ENCODE results near the gene MYRF.

MYRF gene

DNA sequence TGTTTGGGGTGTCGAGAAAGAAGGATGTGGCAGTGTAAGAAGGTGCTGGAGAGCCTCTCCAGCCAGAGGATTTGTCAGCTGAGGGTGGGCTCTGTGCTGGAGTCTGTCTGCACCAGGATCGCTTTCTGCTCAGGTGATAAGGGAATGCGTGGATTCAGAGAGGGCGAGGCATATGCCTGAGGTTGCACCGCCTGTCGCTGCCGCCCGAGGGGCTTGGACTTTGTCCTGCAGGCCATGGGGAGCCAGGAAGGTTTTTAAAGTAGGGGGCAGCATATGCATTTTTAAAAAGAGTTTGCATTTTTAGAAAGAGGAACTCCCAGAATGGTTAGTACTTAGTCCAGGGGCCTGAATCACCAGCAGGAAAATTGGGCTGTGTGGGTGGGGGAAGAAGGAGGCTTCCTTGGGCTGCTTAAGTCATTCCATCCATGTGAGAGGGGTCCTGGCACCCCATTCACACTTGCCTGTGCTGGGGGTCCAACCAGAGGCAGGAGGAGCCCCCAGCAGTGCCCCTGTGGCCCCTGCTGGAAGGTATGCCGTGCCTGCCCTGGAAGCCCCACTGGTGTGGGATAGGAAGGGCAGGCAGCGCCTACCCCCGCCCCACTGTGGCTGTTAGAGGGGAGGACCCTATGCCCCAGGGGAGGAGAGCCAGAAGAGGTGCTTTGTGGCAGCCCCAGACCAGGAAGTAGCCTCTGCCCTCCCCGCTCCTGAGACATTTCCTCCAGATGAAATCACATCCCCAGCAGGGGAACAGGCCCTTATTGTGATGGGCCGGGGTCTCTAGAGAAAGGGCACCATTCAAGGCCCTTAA lies 35.8 kb upstream of the MYRF start:
- Histone ChIP-seq H3K36me3 (ENCODE audit: insufficient read depth, low read length) (no peaks in the 10 kb centered on the region; the same call in 1 of the 2 replicates), H3K4me3 (no peak overlapping the region), H3K27ac (no peak overlapping the region), H3K9ac (ENCODE audit: insufficient read length) (no peak overlapping the region), H3K9me3 (ENCODE audit: low read depth, low read length) (no peaks in the 10 kb centered on the region)
- no peak for DNase-seq (ENCODE audit: low read depth, low spot score)
- TF ChIP-seq FOXP2 (optimal IDR thresholded peaks at IDR 0.05; ENCODE audit: control extremely low read depth, extremely low read length, insufficient read depth) (no peak), EZH2 (IDR thresholded peaks at IDR 0.05) (no peak), POLR2AphosphoS5 (IDR thresholded peaks at IDR 0.05; ENCODE audit: borderline replicate concordance, low read depth, low read length) (no peak)

DNA sequence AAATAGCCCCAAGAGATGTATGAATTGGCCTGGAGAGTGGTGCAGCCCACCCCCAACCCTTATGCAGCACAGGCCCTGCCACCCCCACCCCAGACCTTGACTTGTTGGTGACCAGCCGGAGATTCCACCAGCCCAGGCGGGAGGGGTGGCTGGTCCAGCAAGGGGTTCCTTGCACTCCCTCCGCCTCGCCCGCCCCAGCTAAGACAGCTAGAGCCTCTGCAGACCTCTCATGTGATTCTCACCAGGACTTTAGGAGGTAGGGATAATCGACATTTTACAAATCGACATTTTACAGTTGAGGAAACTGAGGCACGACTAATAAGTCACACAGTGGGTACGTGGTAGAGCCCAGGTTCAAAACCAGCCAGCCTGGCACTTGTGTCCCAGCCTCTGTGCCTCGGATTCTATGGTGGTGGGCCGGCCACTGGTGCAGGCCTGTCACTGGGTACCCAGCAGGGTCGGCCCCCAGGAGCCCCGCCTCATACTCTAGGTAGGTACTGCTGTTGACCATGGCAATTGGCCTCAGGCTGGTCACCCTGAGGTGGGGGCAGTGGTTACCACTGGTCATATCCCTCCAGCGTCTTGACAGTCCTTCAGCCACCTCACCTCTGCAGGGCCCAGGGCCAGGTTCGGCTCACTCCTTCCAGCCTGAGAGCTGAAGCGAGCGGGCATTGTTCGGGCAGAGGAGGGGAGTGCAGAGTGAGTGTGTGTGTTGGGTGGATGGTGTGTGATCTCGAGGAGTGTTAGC lies 35.0 kb upstream of the MYRF start:
- TF ChIP-seq EZH2 (IDR thresholded peaks at IDR 0.05) (no peak), FOXP2 (optimal IDR thresholded peaks at IDR 0.05; ENCODE audit: control extremely low read depth, extremely low read length, insufficient read depth) (no peak), POLR2AphosphoS5 (IDR thresholded peaks at IDR 0.05; ENCODE audit: borderline replicate concordance, low read depth, low read length) (no peak)
- Histone ChIP-seq H3K9ac (ENCODE audit: insufficient read length) (peak overlapping the region; percentile 79), H3K9me3 (ENCODE audit: low read depth, low read length) (no peaks in the 10 kb centered on the region), H3K36me3 (ENCODE audit: insufficient read depth, low read length) (no peaks in the 10 kb centered on the region; the same call in 1 of the 2 replicates), H3K27ac (peak overlapping the region; percentile 65; the same call in 1 of the 2 replicates), H3K4me3 (peak overlapping the region; percentile 95)
- DNase-seq (ENCODE audit: low read depth, low spot score) = no peak

DNA sequence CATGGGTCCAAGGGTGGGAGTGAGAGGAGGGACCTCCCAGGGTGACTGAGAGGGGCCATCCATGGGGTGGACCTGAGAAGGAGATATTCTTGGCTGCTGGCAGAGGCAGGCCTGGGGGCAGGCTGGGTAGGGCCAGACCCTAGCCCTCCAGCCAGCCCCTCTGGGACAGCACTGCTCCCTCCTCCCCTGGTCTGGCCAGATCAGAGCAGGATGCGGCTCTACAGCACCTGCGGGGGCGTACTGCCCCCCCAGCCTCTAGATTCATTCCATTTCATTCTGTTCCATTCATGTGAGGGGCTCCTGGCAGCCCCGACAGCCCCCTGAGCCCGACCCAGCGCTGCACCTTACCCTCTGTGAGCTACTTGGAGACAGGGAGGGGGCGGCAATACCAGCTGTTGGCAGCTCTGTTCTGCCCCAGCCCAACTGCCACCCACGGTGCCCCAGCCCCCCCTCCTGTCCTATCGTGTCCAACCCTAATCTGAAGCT lies 34.3 kb upstream of the MYRF start:
- Histone ChIP-seq H3K9ac (ENCODE audit: insufficient read length) (peak overlapping the region; percentile 79), H3K4me3 (peak overlapping the region; percentile 95), H3K9me3 (ENCODE audit: low read depth, low read length) (no peaks in the 10 kb centered on the region), H3K36me3 (ENCODE audit: insufficient read depth, low read length) (no peaks in the 10 kb centered on the region; the same call in 1 of the 2 replicates), H3K27ac (peak overlapping the region; percentile 65)
- no peak for TF ChIP-seq EZH2 (IDR thresholded peaks at IDR 0.05)
- no peak for TF ChIP-seq FOXP2 (optimal IDR thresholded peaks at IDR 0.05; ENCODE audit: control extremely low read depth, extremely low read length, insufficient read depth)
- no peak for TF ChIP-seq POLR2AphosphoS5 (IDR thresholded peaks at IDR 0.05; ENCODE audit: borderline replicate concordance, low read depth, low read length)
- DNase-seq (ENCODE audit: low read depth, low spot score) = no peak

DNA sequence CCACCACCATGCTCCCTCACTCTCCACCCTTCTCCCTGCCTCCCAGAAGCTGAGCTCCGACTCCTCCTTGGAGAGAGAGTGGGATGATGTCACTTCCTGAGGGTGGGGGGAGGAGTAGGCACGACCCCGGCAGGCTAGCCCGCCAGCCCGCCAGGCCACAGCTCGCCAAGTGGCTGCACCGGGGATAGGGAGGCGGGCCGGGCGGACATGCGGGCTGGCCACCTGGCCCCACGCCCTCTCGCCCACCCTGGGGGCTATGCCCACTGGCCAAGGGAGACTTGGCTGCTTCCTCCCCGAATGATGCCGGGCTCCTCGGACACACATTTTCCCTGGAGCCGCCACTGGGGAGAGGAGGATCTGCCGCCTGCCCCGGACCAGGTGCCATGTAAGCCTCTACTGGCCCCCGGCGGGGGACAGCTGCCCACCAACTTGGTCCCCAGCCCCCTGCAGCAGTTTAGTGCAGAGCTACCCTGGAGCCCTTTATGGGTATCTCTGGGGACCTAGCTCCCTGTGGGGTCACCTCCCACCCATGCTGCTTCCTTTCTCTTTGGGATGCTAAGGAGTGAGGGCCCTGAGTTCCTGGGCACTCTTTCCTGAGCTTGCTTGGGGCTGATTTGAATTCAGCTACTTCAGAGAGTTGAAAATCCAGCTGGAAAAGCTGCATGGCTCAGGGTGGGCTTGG lies 33.7 kb upstream of the MYRF start:
- Histone ChIP-seq H3K27ac (peak overlapping the region; percentile 71; the same call in 1 of the 2 replicates), H3K9ac (ENCODE audit: insufficient read length) (peak overlapping the region; percentile 79), H3K9me3 (ENCODE audit: low read depth, low read length) (no peaks in the 10 kb centered on the region), H3K36me3 (ENCODE audit: insufficient read depth, low read length) (peaks cover 3% of the 10 kb centered on the region; the same call in 1 of the 2 replicates), H3K4me3 (peak overlapping the region; percentile 95)
- peak; percentile 92 for TF ChIP-seq POLR2AphosphoS5 (IDR thresholded peaks at IDR 0.05; ENCODE audit: borderline replicate concordance, low read depth, low read length)
- TF ChIP-seq FOXP2 (optimal IDR thresholded peaks at IDR 0.05; ENCODE audit: control extremely low read depth, extremely low read length, insufficient read depth) = no peak
- no peak for DNase-seq (ENCODE audit: low read depth, low spot score)

DNA sequence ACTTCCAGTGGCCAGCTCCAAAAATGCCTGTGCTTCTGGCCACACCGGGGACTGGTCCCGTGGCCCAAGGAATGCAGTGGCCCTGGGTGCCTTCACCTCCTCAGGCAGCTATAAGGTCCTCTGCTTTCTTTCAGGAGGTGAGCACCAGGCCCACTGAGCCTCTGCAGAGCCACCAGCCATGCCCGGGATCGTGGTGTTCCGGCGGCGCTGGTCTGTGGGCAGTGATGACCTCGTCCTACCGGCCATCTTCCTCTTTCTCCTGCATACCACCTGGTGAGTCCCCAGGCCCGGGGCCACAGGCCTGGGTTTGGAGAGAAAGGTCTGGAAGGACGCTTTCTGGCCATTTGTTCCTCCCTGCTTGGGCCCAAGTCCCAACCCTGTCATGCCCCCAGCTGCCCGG lies 32.5 kb upstream of the MYRF start:
- H3K27ac ChIP-seq = no peak overlapping the region
- TF ChIP-seq FOXP2 (optimal IDR thresholded peaks at IDR 0.05; ENCODE audit: control extremely low read depth, extremely low read length, insufficient read depth) (no peak), POLR2AphosphoS5 (IDR thresholded peaks at IDR 0.05; ENCODE audit: borderline replicate concordance, low read depth, low read length) (no peak), EZH2 (IDR thresholded peaks at IDR 0.05) (no peak)
- no peaks in the 10 kb centered on the region for H3K9me3 ChIP-seq (ENCODE audit: low read depth, low read length)
- no peak overlapping the region for H3K4me3 ChIP-seq
- DNase-seq (ENCODE audit: low read depth, low spot score) = no peak
- no peak overlapping the region for H3K9ac ChIP-seq (ENCODE audit: insufficient read length)
- H3K36me3 ChIP-seq (ENCODE audit: insufficient read depth, low read length) = peaks cover 5% of the 10 kb centered on the region; the same call in 1 of the 2 replicates

DNA sequence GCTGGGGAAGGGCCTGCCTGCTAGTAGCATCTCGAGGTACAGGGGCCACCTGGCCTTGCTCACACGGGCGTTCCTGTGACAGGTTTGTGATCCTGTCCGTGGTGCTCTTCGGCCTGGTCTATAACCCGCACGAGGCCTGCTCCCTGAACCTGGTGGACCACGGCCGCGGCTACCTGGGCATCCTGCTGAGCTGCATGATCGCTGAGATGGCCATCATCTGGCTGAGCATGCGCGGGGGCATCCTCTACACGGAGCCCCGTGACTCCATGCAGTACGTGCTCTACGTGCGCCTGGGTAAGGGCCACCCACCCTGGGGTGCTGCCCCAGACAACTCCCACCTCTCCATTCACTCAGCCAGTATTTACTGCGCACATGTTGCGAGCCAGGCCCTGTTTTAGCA lies 31.8 kb upstream of the MYRF start:
- TF ChIP-seq POLR2AphosphoS5 (IDR thresholded peaks at IDR 0.05; ENCODE audit: borderline replicate concordance, low read depth, low read length) (no peak), FOXP2 (optimal IDR thresholded peaks at IDR 0.05; ENCODE audit: control extremely low read depth, extremely low read length, insufficient read depth) (no peak), EZH2 (IDR thresholded peaks at IDR 0.05) (no peak)
- Histone ChIP-seq H3K9ac (ENCODE audit: insufficient read length) (no peak overlapping the region), H3K9me3 (ENCODE audit: low read depth, low read length) (no peaks in the 10 kb centered on the region), H3K36me3 (ENCODE audit: insufficient read depth, low read length) (peaks cover 8% of the 10 kb centered on the region; the same call in 1 of the 2 replicates), H3K4me3 (no peak overlapping the region), H3K27ac (no peak overlapping the region)
- DNase-seq (ENCODE audit: low read depth, low spot score) = no peak

DNA sequence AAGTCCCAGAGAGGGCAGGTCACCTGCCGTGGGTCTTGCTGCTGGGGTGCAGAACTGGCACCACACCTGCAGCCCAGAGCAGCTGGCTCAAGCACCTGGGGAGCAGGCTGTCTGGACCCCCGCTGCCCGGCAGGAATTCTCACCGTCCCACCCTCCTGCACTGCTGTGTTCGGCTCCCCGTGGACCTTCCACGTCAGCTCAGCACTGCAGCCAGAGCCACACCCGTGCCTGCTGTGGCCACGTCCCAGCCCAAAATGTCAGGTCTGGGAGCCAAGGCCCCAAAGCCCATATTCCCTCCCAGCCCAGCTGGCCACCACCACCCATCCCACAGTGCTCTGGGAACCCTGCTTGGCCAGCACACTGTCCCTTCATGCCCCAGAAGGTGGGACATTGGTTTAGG lies 28.0 kb upstream of the MYRF start:
- DNase-seq (ENCODE audit: low read depth, low spot score) = no peak
- Histone ChIP-seq H3K9ac (ENCODE audit: insufficient read length) (no peak overlapping the region), H3K4me3 (no peak overlapping the region), H3K9me3 (ENCODE audit: low read depth, low read length) (no peaks in the 10 kb centered on the region), H3K36me3 (ENCODE audit: insufficient read depth, low read length) (peaks cover 16% of the 10 kb centered on the region; the same call in 1 of the 2 replicates), H3K27ac (no peak overlapping the region)
- TF ChIP-seq POLR2AphosphoS5 (IDR thresholded peaks at IDR 0.05; ENCODE audit: borderline replicate concordance, low read depth, low read length) = no peak
- TF ChIP-seq EZH2 (IDR thresholded peaks at IDR 0.05) = no peak
- TF ChIP-seq FOXP2 (optimal IDR thresholded peaks at IDR 0.05; ENCODE audit: control extremely low read depth, extremely low read length, insufficient read depth) = no peak

Measured in SK-N-MC (cell line).